Retinal pigment epithelial cell (primary cell): ENCODE data around the gene CDKN1A.
"Not testable (repeated sequence)": the region's sequence is repeated elsewhere in the genome, so short reads cannot be mapped to it uniquely, and the experiment has no call there.

Experiments
- DNase-seq: peaks from one replicate; pipeline ENCODE4 v3.0.0-alpha.2; 2010; ENCODE audit warnings: low read depth
- H3K4me3 ChIP-seq: 2 replicates; pipeline ENCODE4 v1.5.1; 2011; ENCODE audit warnings: mild to moderate bottlenecking, low read length, control low read depth, moderate library complexity
- CTCF ChIP-seq: conservative IDR thresholded peaks from 2 replicates; pipeline ENCODE4 v1.5.1; 2011; ENCODE audit warnings: low read depth, low read length, control low read depth, inconsistent platforms

CDKN1A gene

DNA sequence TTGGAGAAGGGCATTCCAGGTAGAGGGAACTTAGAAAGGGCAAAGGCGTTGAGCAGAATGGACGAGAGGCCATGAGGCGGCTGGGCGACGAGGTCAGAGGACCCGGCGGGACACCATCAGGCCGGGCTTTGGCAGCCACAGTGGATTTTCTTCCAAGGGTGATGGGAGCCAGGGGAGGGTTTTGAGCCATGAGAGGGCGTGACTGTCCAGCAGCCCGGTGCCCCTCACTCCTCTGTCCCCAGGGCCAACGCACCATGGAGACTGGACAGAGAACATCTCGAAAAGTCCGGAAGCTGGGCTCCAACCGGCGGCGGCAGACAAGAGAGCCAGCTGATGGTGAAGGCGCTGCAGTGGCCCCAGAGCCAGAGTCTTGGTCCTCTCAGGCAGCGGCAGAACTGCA lies 25.5 kb downstream of the CDKN1A start:
- H3K4me3 ChIP-seq: no peak overlapping the region
- no peak for DNase-seq
- no peak for TF ChIP-seq CTCF

GRCh38 chr6:36704961-36705577 lies 26.6 kb downstream of the CDKN1A start:
- not testable (repeated sequence) for H3K4me3 ChIP-seq

DNA sequence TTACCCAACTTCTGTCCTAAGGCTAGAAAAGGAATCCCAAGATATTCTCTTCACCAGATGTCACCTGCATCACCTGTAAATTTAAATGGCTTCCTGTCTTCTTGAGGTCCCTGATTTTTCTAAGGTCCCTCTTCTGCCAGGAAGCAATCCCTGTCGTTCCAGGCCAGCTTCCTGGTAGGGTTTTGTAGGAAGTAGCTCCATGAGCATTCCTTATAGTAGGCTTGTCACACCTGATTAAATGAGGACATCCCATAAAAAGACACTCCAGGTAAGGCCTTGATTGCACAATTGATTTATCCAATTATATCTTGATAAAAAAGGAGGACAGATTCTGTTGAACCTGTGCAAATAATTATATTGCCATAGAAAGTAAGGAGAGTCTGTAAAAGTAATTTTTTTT lies 27.8 kb downstream of the CDKN1A start:
- no peak for DNase-seq
- no peak overlapping the region for H3K4me3 ChIP-seq
- no peak for TF ChIP-seq CTCF

More at GRCh38 chr6:36704961-36705577, 26.6 kb downstream of the CDKN1A start:
- DNase-seq: not testable (repeated sequence)

GRCh38 chr6:36712816-36713215 lies 34.3 kb downstream of the CDKN1A start:
- TF ChIP-seq CTCF: no peak
- no peak for DNase-seq
- H3K4me3 ChIP-seq: no peak overlapping the region

DNA sequence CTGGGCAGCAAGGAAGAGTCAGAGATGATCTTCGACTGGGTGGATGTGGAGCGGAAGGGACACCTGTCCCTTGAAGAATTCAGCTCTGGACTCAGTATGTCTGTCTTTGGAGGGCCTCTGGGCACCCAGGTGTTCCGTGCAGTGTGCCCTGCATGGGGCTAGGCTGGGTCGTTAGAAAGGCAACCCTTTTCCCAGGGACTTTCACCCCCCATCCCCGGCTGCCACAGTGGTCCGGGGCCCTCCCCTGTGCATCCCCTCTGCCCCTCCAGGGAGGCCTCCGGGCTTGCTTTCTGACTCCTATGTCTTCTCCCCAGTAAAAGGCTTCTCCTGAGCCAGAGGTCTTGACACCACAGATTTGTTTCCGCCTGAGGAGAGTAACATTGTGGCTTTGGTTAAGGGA lies 35.3 kb downstream of the CDKN1A start:
- no peak for TF ChIP-seq CTCF
- DNase-seq: no peak
- no peak overlapping the region for H3K4me3 ChIP-seq

- TF ChIP-seq CTCF: no peak
- H3K4me3 ChIP-seq: no peak overlapping the region
- no peak for DNase-seq
These were observed 36.0 kb downstream of the CDKN1A start for GRCh38 chr6:36714511-36714910.

- no peak overlapping the region for H3K4me3 ChIP-seq
- TF ChIP-seq CTCF: no peak
- DNase-seq: no peak
These were observed 37.0 kb downstream of the CDKN1A start for GRCh38 chr6:36715469-36715868.
